Endothelial cell of umbilical vein (primary cell): Measurements from ENCODE around the gene PPIL6. TPM values are rescaled to one million over a fixed set of nuclear protein-coding genes. Genes with fewer than 3 reads are reported as not detected.

Source experiments
- BruUV-seq: library from RNA; stranded (reverse); fragments of 400-500 nt; replicated peaks from 2 replicates; lab custom pipeline; 2021; lab: Mats Ljungman, UMichigan
- CTCF ChIA-PET: fragments of 300-600, 350-600 bp; sonication (Branson Sonifier 250); formaldehyde crosslinking; loops from one replicate; lab custom pipeline; 2021; ENCODE audit warnings: antibody characterized with exemption, inconsistent platforms; lab: Charles Lee
- POLR2A ChIA-PET: fragments of 300-600, 350-600 bp; sonication (Branson Sonifier 250); formaldehyde crosslinking; loops from one replicate; lab custom pipeline; 2021; ENCODE audit warnings: antibody characterized with exemption, inconsistent platforms; lab: Charles Lee
- DNase-seq: peaks from one replicate; pipeline ENCODE4 v3.0.0-alpha.2; 2011; ENCODE audit warnings: low read depth, low spot score
- FAIRE-seq: peaks from 2 replicates; lab custom pipeline; 2011; peaks lifted over from hg19 to GRCh38; lab: Jason Lieb, UNC
- H2AFZ ChIP-seq: 2 replicates; pipeline ENCODE4 v1.6.0; 2012; ENCODE audit warnings: low read depth, low read length, control low read depth, inconsistent platforms
- H3K27ac ChIP-seq: 2 replicates; pipeline ENCODE4 v1.5.1; 2011; ENCODE audit warnings: low read depth, mild to moderate bottlenecking, control low read depth, low read length, moderate library complexity; ENCODE audit not compliant: insufficient read depth
- H3K27me3 ChIP-seq, 2 experiments: 2 replicates each; pipeline versions ENCODE4 v1.6.0 to v1.6.1; 2011; ENCODE audit warnings: low read length in 2 of 2, mixed read lengths in 1 of 2; ENCODE audit not compliant: control insufficient read depth in 2 of 2, insufficient read depth in 2 of 2
- H3K36me3 ChIP-seq, 2 experiments: 2 replicates in 1 of 2; 3 replicates in 1 of 2; pipeline ENCODE4 v1.5.1; 2011; ENCODE audit warnings: low read length in 2 of 2, mild to moderate bottlenecking in 1 of 2, moderate library complexity in 1 of 2; ENCODE audit not compliant: control insufficient read depth in 2 of 2, insufficient read depth in 2 of 2; ENCODE audit errors: extremely low read depth in 1 of 2
- H3K4me1 ChIP-seq: 3 replicates; pipeline ENCODE4 v1.5.1; 2011; ENCODE audit warnings: mild to moderate bottlenecking, low read length; ENCODE audit not compliant: control insufficient read depth, insufficient read depth; ENCODE audit errors: extremely low read depth
- H3K4me2 ChIP-seq: 2 replicates; pipeline ENCODE4 v1.6.1; 2011; ENCODE audit warnings: low read length, control low read depth, mixed read lengths; ENCODE audit not compliant: insufficient read depth
- H3K4me3 ChIP-seq, 3 experiments: fragments of 200-600 bp in 1 of 3; sonication (generic), shearing (Covaris generic) in 1 of 3; replicated peaks in 1 of 3; 2 replicates each; pipeline ENCODE4 v1.5.1; 2011 to 2016; ENCODE audit warnings: control low read depth in 3 of 3, low read length in 3 of 3, mild to moderate bottlenecking in 2 of 3, inconsistent platforms in 1 of 3, low read depth in 1 of 3, moderate library complexity in 1 of 3; ENCODE audit not compliant: insufficient read depth in 1 of 3
- H3K79me2 ChIP-seq: 2 replicates; pipeline ENCODE4 v1.6.0; 2012; ENCODE audit warnings: low read length, inconsistent platforms; ENCODE audit not compliant: control insufficient read depth, insufficient read depth
- H3K9ac ChIP-seq: replicated peaks from 2 replicates; pipeline ENCODE3; 2011; ENCODE audit warnings: low read length, control low read depth; ENCODE audit not compliant: insufficient read depth; ENCODE audit errors: extremely low read depth
- H3K9me1 ChIP-seq: replicated peaks from 3 replicates; pipeline ENCODE4 v1.6.0; 2011; ENCODE audit warnings: mild to moderate bottlenecking, low read length; ENCODE audit not compliant: control insufficient read depth, insufficient read depth; ENCODE audit errors: extremely low read depth
- H3K9me3 ChIP-seq: replicated peaks from 2 replicates; pipeline ENCODE4 v1.5.1; 2012; ENCODE audit warnings: low read length, inconsistent platforms; ENCODE audit not compliant: control insufficient read depth, insufficient read depth
- H4K20me1 ChIP-seq: replicated peaks from 2 replicates; pipeline ENCODE3; 2011; ENCODE audit warnings: mild to moderate bottlenecking, low read length; ENCODE audit not compliant: control insufficient read depth, insufficient read depth; ENCODE audit errors: extremely low read depth
- EZH2 ChIP-seq: IDR thresholded peaks from 2 replicates; pipeline ENCODE4 v1.6.1; 2012; ENCODE audit warnings: borderline replicate concordance, low read depth, mild to moderate bottlenecking, moderate library complexity, low read length, inconsistent platforms; ENCODE audit not compliant: severe bottlenecking
- FOS ChIP-seq: IDR thresholded peaks from 2 replicates; pipeline ENCODE4 v1.6.1; 2011; ENCODE audit warnings: mild to moderate bottlenecking, low read length, moderate library complexity, borderline replicate concordance; ENCODE audit not compliant: insufficient read depth
- GATA2 ChIP-seq: IDR thresholded peaks from 2 replicates; pipeline ENCODE4 v1.7.0; 2011; ENCODE audit warnings: low read depth, mild to moderate bottlenecking, moderate library complexity, mixed read lengths, low read length; ENCODE audit not compliant: insufficient read length, insufficient read depth
- JUN ChIP-seq: IDR thresholded peaks from 2 replicates; pipeline ENCODE4 v1.6.1; 2011; ENCODE audit warnings: borderline replicate concordance, low read depth; ENCODE audit not compliant: insufficient read length, insufficient read depth
- MYC ChIP-seq: IDR thresholded peaks from one replicate; pipeline ENCODE4 v1.6.1; 2011; ENCODE audit warnings: mild to moderate bottlenecking, low read depth, low read length
- POLR2A ChIP-seq: IDR thresholded peaks from 2 replicates; pipeline ENCODE4 v1.6.1; 2012; ENCODE audit warnings: low read depth, mild to moderate bottlenecking, control low read depth, low read length
- POLR2AphosphoS5 ChIP-seq: IDR thresholded peaks from 2 replicates; pipeline ENCODE4 v1.6.1; 2012; ENCODE audit warnings: low read depth, mild to moderate bottlenecking, control low read depth, low read length, moderate library complexity; ENCODE audit not compliant: insufficient read depth
- dilution Hi-C: fragments of 300-500 bp; cut with MboI; formaldehyde crosslinking; loops from one replicate; pipeline ENCODE4 v1.15.0; 2019; ENCODE audit warnings: low sequenced_read_pairs; ENCODE audit not compliant: extremely low pct_ligation_motif_present
- intact Hi-C: fragments of 100-400 bp; cut with micrococcal nuclease; formaldehyde crosslinking; loops from one replicate; pipeline ENCODE4 v1.10.0; 2022
- polyA plus RNA-seq, 4 experiments: library from polyadenylated mRNA; depleted of rRNA in 3 of 4; stranded (reverse) in 3 of 4; unstranded in 1 of 4; fragments of >200 nt; gene quantifications; 2 replicates each; pipeline versions ENCODE4 v1.2.1 to v1.2.3, GENCODE V29; 2011 to 2012; ENCODE audit warnings: missing spikeins in 1 of 4
- total RNA-seq: library from RNA; stranded (reverse); gene quantifications from 2 replicates; pipeline ENCODE4 v1.2.3, GENCODE V29; 2021
- TF ChIP-seq, protein P1 (sequence below): IDR thresholded peaks from 2 replicates; pipeline ENCODE4 v1.6.1; 2011; ENCODE audit not compliant: insufficient read depth, insufficient read length
- TF ChIP-seq, protein P2 (sequence below), 2 donors: IDR thresholded peaks; 1 replicate in 1 of 2; 2 replicates in 1 of 2; pipeline ENCODE4 v1.5.1; 2011; ENCODE audit warnings: low read length in 2 of 2, mild to moderate bottlenecking in 2 of 2, moderate library complexity in 2 of 2, control low read depth in 1 of 2, inconsistent platforms in 1 of 2, low read depth in 1 of 2; ENCODE audit not compliant: insufficient read depth in 1 of 2; ENCODE audit errors: extremely low read depth in 1 of 2

Gene PPIL6
- total and polyA plus RNA-seq, 2 donors (not counting 3 experiments of a cell fraction or from before 2014, with no cell fraction given) = 0.11 to 0.33 TPM

GRCh38 chr6:109360791-109361190, 79.6 kb downstream of the PPIL6 start:
- Histone ChIP-seq H4K20me1 (no peaks in the 10 kb centered on the region), H3K27me3 (no peaks in the 10 kb centered on the region), H3K4me3 (no peak overlapping the region), H3K9me1 (no peaks in the 10 kb centered on the region), H3K27ac (no peak overlapping the region), H3K9ac (no peak overlapping the region), H3K4me2 (no peak overlapping the region), H3K36me3 (peaks cover 3 to 7% of the 10 kb centered on the region in 2 experiments), H3K9me3 (no peaks in the 10 kb centered on the region), H2AFZ (no peak overlapping the region), H3K4me1 (no peaks in the 10 kb centered on the region), H3K79me2 (peaks cover 5% of the 10 kb centered on the region)
- CTCF ChIA-PET = no interaction called here
- DNase-seq = no peak
- POLR2A ChIA-PET = no interaction called here
- intact Hi-C loops = no loop called here
- no peak for TF ChIP-seq FOS
- TF ChIP-seq POLR2A = no peak
- no peak for TF ChIP-seq JUN
- no peak for TF ChIP-seq POLR2AphosphoS5
- no peak for TF ChIP-seq MYC
- TF ChIP-seq, protein P1, sequence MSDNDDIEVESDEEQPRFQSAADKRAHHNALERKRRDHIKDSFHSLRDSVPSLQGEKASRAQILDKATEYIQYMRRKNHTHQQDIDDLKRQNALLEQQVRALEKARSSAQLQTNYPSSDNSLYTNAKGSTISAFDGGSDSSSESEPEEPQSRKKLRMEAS = no peak
- TF ChIP-seq EZH2 = no peak
- no peak for TF ChIP-seq GATA2
- TF ChIP-seq, protein P2, sequence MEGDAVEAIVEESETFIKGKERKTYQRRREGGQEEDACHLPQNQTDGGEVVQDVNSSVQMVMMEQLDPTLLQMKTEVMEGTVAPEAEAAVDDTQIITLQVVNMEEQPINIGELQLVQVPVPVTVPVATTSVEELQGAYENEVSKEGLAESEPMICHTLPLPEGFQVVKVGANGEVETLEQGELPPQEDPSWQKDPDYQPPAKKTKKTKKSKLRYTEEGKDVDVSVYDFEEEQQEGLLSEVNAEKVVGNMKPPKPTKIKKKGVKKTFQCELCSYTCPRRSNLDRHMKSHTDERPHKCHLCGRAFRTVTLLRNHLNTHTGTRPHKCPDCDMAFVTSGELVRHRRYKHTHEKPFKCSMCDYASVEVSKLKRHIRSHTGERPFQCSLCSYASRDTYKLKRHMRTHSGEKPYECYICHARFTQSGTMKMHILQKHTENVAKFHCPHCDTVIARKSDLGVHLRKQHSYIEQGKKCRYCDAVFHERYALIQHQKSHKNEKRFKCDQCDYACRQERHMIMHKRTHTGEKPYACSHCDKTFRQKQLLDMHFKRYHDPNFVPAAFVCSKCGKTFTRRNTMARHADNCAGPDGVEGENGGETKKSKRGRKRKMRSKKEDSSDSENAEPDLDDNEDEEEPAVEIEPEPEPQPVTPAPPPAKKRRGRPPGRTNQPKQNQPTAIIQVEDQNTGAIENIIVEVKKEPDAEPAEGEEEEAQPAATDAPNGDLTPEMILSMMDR (IDR thresholded peaks at IDR 0.05; ENCODE audit: extremely low read depth in 1 of 2, insufficient read depth in 1 of 2, low read depth in 1 of 2, low read length in 2 of 2) = no peak
- FAIRE-seq = no peak
- no TSS peak for BruUV-seq
- dilution Hi-C loops = no loop called here
